ENCODE measurements around the gene MYLK.

Gene MYLK

GRCh38 chr3:123641505-123641904 is 242.6 kb downstream of the MYLK start:
- no peak for DNase-seq (ENCODE audit: low spot score)

- no peak for DNase-seq (ENCODE audit: low spot score)
Observed at GRCh38 chr3:123640740-123641462, 243.2 kb downstream of the MYLK start.

GRCh38 chr3:123640311-123640710 is 243.8 kb downstream of the MYLK start:
- DNase-seq (ENCODE audit: low spot score): no peak

- DNase-seq (ENCODE audit: low spot score): no peak
Observed at GRCh38 chr3:123638936-123639689, 245.0 kb downstream of the MYLK start.

GRCh38 chr3:123637841-123638240 is 246.3 kb downstream of the MYLK start:
- DNase-seq (ENCODE audit: low spot score): no peak

DNA sequence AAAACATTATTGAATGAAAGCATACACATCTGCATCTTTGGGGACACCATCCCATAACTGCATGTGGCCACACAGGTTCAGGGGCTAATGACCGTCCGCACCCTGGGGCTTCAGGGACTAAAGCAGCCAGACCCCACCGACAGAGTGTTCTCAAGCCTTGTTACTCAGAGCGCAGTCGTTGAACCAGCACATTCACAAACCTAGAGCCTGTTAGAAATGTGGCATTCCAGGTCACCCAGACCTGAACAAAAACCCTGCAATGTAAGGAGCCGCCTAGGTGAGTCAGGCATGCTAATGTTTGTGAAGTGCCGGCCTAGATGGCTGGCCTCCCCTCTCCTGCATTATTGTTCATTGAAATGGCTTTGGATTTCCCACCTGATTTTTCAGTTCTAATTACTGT is 247.0 kb downstream of the MYLK start:
- DNase-seq (ENCODE audit: low spot score): no peak

DNA sequence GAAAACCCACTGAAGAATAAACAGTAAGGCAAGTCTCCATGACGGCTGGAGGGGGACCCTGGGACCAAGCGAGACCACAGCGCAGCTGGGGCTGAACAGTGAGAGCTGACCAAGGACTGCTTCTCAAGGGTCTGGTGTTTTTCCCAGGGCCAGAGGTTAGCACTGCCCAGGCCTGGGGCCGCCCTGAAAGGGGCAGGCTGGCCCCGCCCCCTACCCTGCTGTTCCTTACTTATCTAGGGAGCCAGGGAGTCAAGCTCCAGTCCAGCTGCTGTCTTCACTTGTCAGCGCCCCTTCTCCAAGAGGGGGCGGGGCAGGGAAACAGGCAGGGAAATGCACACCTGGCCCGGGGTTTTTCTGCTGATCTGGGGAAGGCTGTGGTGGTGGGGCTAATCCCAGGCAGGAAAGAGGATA is 247.7 kb downstream of the MYLK start:
- DNase-seq (ENCODE audit: low spot score): no peak

DNA sequence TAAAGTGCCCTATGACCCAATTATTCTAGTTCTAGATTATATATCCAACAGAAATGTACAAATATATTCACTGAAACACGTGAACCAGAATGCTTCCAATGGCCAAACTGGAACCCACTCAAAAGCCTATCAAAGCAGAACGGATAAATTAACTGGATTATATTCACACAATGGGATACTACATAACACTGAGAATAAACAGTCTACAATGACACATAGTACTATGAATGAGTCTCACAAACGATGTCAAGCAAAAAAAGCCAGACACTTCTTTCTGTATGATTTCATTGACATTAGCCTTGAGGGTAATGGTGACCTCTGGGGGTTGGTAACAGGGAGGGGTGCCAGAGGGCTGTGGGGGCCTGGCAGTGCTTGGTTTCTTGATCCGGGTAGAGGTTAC is 248.4 kb downstream of the MYLK start:
- no peak for DNase-seq (ENCODE audit: low spot score)

- no peak for DNase-seq (ENCODE audit: low spot score)
Observed at GRCh38 chr3:123635217-123635616, 248.9 kb downstream of the MYLK start.

DNA sequence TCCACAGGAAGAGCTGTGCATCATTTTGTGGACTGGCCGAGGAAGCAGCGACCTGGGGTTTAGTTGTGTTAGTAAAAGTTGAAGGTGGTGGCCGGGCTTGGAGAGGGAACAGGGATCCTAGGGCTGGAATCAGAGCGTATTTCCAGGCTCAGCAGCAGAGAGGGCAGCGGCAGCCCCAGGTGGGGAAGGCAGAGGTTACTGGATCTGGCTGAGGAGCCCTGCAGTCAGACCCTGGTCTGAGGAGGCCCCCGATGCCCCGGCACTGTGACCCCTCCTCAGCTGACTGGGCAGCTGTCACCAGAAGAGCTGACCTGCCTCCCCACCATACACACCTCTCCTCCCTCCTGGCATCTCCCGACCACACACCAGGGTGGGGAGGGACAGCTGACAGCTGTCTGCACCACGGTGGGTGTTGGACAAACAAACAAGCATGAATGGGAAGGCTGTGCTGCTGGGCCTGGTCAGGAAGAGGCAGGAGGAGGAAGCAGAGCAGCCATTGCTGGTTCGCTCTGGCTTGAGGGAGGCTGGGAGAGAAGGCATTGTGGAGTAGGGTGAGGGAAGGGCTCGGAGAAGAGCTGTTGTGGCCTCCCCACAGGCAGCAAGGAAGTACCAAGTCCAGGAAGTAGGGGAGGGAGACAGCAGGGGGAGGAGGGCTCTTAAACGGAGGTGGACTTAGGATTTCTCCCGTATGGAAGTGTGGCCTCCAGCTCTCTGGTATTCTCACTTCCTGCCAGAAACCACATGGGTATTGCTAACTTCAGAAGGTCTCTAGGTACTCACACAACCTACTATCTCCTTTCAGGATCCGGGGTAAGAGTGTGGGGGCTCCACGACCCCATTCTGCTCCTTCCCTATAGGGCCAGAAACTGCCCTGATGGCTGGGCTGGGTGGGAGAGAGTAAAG is 249.7 kb downstream of the MYLK start:
- DNase-seq (ENCODE audit: low spot score): no peak

- no peak for DNase-seq (ENCODE audit: low spot score)
Observed at GRCh38 chr3:123633530-123633929, 250.6 kb downstream of the MYLK start.

DNA sequence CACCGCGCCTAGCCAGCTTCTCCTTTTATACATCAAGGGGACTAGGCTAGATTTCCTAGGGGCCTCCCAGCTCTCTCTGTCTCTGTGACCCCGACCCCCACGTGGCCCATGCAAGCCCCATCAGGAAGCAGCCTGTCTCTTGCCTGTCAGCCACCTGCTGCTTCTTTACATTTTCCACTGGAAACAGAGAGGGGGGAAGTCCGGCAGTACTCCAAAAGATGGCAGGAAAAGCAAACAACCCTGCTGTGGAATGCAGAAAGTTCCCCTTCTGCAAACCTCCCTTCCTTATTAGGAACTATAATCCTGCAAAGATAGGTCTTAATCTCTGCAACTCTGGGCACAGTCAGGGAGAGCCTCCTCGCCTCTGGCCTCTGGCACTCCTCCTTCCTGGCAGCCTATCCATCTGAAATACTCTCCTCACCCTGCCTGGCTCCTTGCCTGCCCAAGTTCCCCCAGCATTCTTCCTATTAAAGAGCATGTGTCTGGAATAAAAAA is 251.9 kb downstream of the MYLK start:
- DNase-seq (ENCODE audit: low spot score): no peak

GRCh38 chr3:123629747-123630047 is 254.4 kb downstream of the MYLK start:
- DNase-seq (ENCODE audit: low spot score): no peak

GRCh38 chr3:123628996-123629746 is 255.0 kb downstream of the MYLK start:
- no peak for DNase-seq (ENCODE audit: low spot score)

- DNase-seq (ENCODE audit: low spot score): no peak
Observed at GRCh38 chr3:123627673-123628670, 256.2 kb downstream of the MYLK start.

- no peak for DNase-seq (ENCODE audit: low spot score)
Observed at GRCh38 chr3:123626881-123627280, 257.3 kb downstream of the MYLK start.

GRCh38 chr3:123624302-123624701 is 259.8 kb downstream of the MYLK start:
- no peak for DNase-seq (ENCODE audit: low spot score)

GRCh38 chr3:123623346-123623880 is 260.7 kb downstream of the MYLK start:
- DNase-seq (ENCODE audit: low spot score): no peak

GRCh38 chr3:123622766-123623165 is 261.4 kb downstream of the MYLK start:
- no peak for DNase-seq (ENCODE audit: low spot score)

GRCh38 chr3:123621850-123622189 is 262.3 kb downstream of the MYLK start:
- DNase-seq (ENCODE audit: low spot score): no peak
